Activated naive CD4-positive, alpha-beta T cell treated with anti-CD3 and anti-CD28 coated beads, Interleukin-2, amount 50 U/mL, for 72 hours (primary cell): ENCODE data around the gene ADNP2. TPM values are rescaled to one million over a fixed set of nuclear protein-coding genes. Genes with fewer than 3 reads are reported as not detected.
A peak's percentile ranks its signal among the peaks of the same experiment; 100 is the strongest.

Source experiments
- ATAC-seq, 2 donors: fragments of 150-1000 bp; cut with Tn5 transposase; 2 replicates each; pipeline ENCODE4 v1.10.0; 2021; ENCODE audit warnings: mild to moderate bottlenecking in 2 of 2, moderate library complexity in 2 of 2
- DNase-seq, 2 donors: peaks; one replicate each; pipeline ENCODE4 v3.0.0; 2021 to 2022; ENCODE audit warnings: low spot score in 2 of 2
- H3K27ac Mint-ChIP-seq, 2 donors: one replicate each; pipeline ENCODE4 v1.8.0; 2022; ENCODE audit warnings: mild to moderate bottlenecking in 2 of 2, mixed read lengths in 2 of 2
- H3K36me3 Mint-ChIP-seq, 2 donors: one replicate each; pipeline ENCODE4 v1.8.0; 2022; ENCODE audit warnings: mixed read lengths in 2 of 2
- H3K9me3 Mint-ChIP-seq, 2 donors: one replicate each; pipeline ENCODE4 v1.8.0; 2022; ENCODE audit warnings: mixed read lengths in 2 of 2
- total RNA-seq, 2 donors: library from RNA; stranded (reverse); gene quantifications; one replicate each; pipeline ENCODE4 v1.2.3, GENCODE V29; 2022

ADNP2 gene
- total RNA-seq, 2 donors from 2014 or later, result 27.6 to 37.3 TPM

DNA sequence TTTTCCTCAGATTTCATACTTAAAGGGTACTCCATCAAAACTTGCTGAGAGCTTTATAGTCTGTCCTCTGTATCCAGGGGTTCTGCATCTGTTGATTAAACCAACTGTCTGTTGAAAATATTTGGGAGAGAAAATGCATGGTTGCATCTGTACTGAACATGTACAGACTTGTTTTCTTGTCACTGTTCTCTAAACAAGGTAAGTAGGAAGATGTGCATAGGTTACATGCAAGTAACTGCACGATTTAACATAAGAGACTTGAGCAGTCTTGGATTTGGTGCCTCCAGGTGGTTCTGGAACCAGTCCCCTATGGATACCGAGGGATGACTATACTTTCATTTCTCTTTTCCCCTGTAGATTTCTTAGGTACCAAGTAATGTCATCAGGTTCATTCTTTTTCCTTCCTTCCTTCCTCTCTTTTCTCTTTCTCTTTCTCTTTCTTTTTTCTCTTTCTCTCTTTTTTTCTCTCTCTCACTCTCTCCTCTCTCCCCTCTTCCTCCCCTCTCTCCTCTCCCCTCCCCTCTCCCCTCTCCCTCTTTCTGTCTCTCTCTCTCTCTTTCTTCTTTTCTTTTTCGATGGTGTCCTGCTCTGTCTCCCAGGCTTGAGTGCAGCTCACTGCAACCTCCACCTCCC lies 23.2 kb downstream of the ADNP2 start:
- Mint-ChIP-seq H3K36me3 (peaks cover 18 to 38% of the 10 kb centered on the region in 2 donors), H3K9me3 (no peaks in the 10 kb centered on the region), H3K27ac (peak overlapping the region in 1 of 2 donors; percentile 10)
- ATAC-seq (no peak), DNase-seq (no peak)

DNA sequence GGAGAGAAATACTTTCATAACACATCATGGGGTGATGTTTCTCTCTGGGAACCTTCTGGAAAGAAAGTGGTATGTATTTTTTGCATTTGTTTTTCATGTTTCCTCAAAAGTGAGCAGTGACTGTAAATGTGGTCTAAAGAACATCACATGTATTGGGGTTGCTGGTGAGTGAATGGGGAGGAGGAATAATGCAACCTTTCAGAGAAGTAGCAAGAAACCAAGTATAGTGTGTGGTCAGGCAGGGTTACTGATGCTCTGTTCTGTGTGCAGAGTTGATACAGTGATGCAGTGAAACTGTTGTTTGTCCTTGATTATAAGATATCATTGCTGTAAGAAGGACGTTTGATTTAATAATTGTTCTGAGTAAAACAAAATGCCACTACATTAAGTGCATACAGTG lies 24.1 kb downstream of the ADNP2 start:
- ATAC-seq, result no peak
- peak overlapping the region in 1 of 2 donors; percentile 10 for H3K27ac Mint-ChIP-seq
- DNase-seq, result no peak

DNA sequence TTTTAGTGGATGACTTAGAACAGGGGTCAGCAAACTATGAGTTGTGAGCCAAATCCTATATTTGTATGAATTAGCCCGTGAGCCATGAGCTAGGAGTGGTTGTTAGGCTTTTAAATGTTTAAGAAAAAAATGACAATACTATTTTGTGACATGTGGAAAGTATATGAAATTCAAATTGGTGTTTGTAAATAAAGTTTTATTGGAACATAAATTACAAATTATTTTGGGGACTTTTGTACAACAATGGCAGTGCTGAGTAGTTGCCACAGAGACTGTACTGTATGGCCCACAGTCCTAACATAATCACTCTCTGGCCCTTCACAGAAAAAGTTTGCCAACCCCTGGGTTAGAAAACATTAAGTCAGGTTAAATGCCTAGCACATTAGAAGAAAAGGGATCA lies 26.1 kb downstream of the ADNP2 start:
- Mint-ChIP-seq H3K9me3 (no peaks in the 10 kb centered on the region), H3K27ac (no peak overlapping the region), H3K36me3 (peaks cover 19 to 38% of the 10 kb centered on the region in 2 donors)
- no peak for DNase-seq
- no peak for ATAC-seq

More for the DNA sequence above, 24.1 kb downstream of the ADNP2 start:
- no peaks in the 10 kb centered on the region for H3K9me3 Mint-ChIP-seq
- H3K36me3 Mint-ChIP-seq, result peaks cover 19 to 38% of the 10 kb centered on the region in 2 donors

DNA sequence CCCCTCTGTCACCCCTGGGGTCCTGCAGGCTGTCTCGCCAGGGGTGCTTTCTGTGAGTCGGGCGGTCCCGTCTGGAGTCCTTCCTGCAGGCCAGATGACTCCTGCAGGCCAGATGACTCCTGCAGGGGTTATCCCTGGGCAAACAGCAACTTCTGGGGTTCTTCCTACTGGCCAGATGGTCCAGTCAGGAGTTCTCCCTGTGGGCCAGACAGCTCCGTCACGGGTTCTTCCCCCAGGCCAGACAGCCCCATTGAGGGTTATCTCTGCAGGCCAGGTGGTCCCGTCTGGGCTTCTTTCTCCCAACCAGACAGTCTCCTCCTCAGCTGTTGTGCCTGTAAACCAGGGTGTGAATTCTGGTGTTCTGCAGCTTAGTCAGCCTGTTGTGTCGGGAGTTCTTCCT lies 27.6 kb downstream of the ADNP2 start:
- H3K9me3 Mint-ChIP-seq, result no peaks in the 10 kb centered on the region
- peaks cover 19 to 38% of the 10 kb centered on the region in 2 donors for H3K36me3 Mint-ChIP-seq
- no peak for DNase-seq
- peak overlapping the region in 1 of 2 donors; percentile 89 for H3K27ac Mint-ChIP-seq
- no peak for ATAC-seq

GRCh38 chr18:80137137-80137536 lies 28.1 kb downstream of the ADNP2 start:
- Mint-ChIP-seq H3K36me3 (peaks cover 19 to 38% of the 10 kb centered on the region in 2 donors), H3K9me3 (no peaks in the 10 kb centered on the region), H3K27ac (no peak overlapping the region)
- no peak for DNase-seq
- ATAC-seq, result no peak

GRCh38 chr18:80137976-80138375 lies 28.9 kb downstream of the ADNP2 start:
- no peaks in the 10 kb centered on the region for H3K9me3 Mint-ChIP-seq
- H3K36me3 Mint-ChIP-seq, result peaks cover 19 to 38% of the 10 kb centered on the region in 2 donors
- no peak for ATAC-seq
- H3K27ac Mint-ChIP-seq, result no peak overlapping the region
- DNase-seq, result no peak

DNA sequence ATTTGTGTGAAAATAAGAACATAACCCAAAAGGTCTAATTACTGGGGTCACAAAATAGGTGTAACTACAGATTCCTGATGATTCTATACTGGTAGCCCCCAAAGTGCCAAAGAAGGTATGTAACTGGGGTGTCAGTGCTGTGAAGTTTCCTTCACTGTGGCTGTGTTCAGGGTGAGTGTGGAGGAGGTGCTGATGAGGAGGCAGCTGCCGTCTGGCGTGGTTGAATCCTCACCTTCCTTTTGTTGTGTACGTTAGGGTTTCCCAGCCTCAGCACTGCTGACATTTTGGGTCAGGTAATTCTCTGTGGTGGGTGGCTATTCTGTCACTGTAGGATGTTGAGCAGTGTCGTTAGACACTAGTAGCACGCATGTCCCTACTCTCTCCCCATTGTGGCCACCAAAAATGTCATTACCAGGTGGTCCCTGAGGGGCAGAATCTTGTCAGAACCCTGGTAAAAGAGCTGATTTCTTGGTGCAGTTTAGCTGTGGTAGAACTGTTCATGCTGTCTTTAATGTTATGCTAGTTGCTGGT lies 31.5 kb downstream of the ADNP2 start:
- H3K27ac Mint-ChIP-seq, result no peak overlapping the region
- DNase-seq (no peak), ATAC-seq (no peak)
- no peaks in the 10 kb centered on the region for H3K9me3 Mint-ChIP-seq
- peaks cover 18 to 19% of the 10 kb centered on the region in 2 donors for H3K36me3 Mint-ChIP-seq

DNA sequence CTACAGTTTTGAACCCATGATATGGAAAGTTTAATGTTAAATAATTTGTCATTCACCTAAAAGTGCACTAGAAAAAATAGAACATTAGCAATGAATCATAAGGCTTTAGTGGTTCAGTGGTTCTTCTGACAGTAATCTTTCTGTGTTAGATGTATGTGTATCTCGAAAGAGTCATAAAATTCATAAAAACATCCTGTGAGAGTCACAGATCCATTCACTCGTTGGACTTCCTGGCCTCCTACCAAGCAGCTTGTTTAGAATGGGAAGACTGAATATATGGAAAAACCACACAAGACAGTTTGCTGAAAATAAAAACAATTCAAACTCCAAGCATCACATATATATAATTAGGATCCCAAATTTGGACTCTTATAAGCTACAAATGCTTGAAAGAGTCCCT lies 34.8 kb downstream of the ADNP2 start:
- ATAC-seq (peak in 1 of 2 donors; percentile 34), DNase-seq (no peak)
- Mint-ChIP-seq H3K36me3 (peaks cover 0 to 4% of the 10 kb centered on the region in 2 donors), H3K9me3 (no peaks in the 10 kb centered on the region), H3K27ac (no peak overlapping the region)

- no peak for DNase-seq
- Mint-ChIP-seq H3K36me3 (peaks cover 0 to 4% of the 10 kb centered on the region in 2 donors), H3K27ac (no peak overlapping the region), H3K9me3 (no peaks in the 10 kb centered on the region)
- no peak for ATAC-seq
Measured at GRCh38 chr18:80145196-80145804, 36.2 kb downstream of the ADNP2 start.

DNA sequence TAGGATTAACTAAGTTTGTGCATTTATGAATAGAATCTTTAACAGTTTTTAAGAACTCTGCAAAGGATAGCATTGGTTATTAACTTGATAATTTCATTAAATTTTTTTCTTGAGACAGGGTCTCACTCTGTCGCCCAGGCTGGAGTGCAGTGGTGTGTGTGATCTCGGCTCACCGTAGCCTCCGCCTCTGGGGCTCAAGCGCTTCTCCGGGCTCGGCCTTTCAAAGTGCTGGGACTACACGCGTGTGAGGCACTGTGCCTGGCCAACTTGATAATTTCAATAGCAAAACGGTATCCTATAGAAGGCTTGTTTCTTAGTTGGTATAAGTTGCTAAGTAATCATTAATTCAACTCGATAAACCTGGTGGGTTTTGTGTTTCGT lies 38.0 kb downstream of the ADNP2 start:
- H3K27ac Mint-ChIP-seq, result no peak overlapping the region
- H3K9me3 Mint-ChIP-seq, result no peaks in the 10 kb centered on the region
- peaks cover 0 to 4% of the 10 kb centered on the region in 2 donors for H3K36me3 Mint-ChIP-seq
- DNase-seq (no peak), ATAC-seq (peak; percentile 28 to 29)

DNA sequence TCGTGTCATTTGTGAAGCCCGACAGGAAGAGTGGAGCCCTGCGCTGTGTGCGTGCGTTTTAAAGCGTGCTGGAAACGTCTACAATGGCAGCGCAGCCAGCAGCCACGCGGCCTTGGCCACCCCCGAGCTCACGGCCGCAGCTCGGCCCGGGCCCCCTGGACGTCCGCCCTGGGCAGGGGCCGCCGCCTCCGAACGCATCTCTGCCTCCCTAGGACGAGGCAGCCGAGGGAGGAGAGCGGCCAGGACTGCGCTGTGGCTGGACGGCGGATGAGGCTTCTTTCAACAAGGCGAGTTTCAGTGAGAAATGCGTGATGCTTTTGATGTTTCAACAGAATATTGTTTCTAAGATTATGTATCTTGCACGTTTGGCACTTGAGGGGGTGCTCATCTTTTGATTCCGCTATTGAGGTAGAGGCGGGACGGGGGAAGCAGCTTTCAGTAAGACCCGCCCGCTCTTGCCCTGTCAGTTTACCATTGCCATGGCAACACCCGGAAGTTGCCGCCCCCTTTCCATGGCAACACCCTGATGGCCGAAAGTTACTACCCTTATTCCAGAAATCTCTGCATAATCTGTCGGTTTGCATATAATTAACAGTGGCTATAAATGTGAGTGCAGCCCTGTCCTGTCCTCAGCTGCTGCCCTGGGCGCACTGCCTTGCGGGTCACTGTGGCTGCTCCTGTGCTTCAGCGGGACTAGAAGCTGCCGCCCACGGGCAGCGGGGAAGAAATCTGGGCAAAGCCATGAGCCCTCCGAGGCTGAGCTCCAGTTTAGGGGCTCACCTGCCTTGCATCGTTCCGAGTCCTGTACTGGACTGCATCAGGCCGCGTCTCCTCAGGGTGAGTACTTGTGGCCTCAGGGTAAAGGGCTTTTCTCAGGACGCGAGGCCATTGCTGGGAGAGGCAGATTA lies 38.6 kb downstream of the ADNP2 start:
- no peaks in the 10 kb centered on the region for H3K9me3 Mint-ChIP-seq
- H3K27ac Mint-ChIP-seq, result peak overlapping the region in 1 of 2 donors; percentile 55
- peaks cover 0 to 4% of the 10 kb centered on the region in 2 donors for H3K36me3 Mint-ChIP-seq
- ATAC-seq (peak; percentile 69 to 85), DNase-seq (peak in 1 of 2 donors; percentile 71)

- peaks cover 0 to 4% of the 10 kb centered on the region in 2 donors for H3K36me3 Mint-ChIP-seq
- DNase-seq, result no peak
- H3K27ac Mint-ChIP-seq, result no peak overlapping the region
- H3K9me3 Mint-ChIP-seq, result no peaks in the 10 kb centered on the region
- peak in 1 of 2 donors; percentile 30 for ATAC-seq
Measured at GRCh38 chr18:80148326-80149199, 39.5 kb downstream of the ADNP2 start.

GRCh38 chr18:80149667-80150066 lies 40.6 kb downstream of the ADNP2 start:
- Mint-ChIP-seq H3K36me3 (peaks cover 0 to 4% of the 10 kb centered on the region in 2 donors), H3K27ac (no peak overlapping the region), H3K9me3 (no peaks in the 10 kb centered on the region)
- ATAC-seq, result no peak
- no peak for DNase-seq

DNA sequence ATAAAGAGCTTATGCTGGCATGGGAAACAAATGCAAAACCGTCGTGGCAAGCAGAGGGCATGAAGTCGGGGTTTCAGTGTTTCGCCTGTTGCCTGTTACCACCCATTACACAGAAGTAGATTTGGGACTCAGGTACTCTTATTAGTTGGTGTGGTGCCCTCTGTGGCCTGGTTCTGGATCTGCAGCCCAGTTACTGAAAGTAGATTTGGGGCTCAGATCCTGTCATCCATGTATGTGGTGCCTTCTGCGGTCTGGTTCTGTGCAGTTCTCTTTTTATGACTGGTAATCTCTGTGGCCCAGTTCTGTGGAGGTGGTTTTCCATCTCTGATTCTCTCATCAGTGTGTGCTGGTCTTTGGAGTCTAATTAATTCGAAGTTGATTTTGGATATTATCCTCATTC lies 45.2 kb downstream of the ADNP2 start:
- Mint-ChIP-seq H3K27ac (peak overlapping the region in 1 of 2 donors; percentile 37), H3K36me3 (no peaks in the 10 kb centered on the region), H3K9me3 (no peaks in the 10 kb centered on the region)
- DNase-seq (peak in 1 of 2 donors; percentile 40), ATAC-seq (peak; percentile 79 to 91)

GRCh38 chr18:80157708-80158343 lies 48.8 kb downstream of the ADNP2 start:
- H3K27ac Mint-ChIP-seq, result no peak overlapping the region
- H3K9me3 Mint-ChIP-seq, result no peaks in the 10 kb centered on the region
- peak in 1 of 2 donors; percentile 45 for ATAC-seq
- no peaks in the 10 kb centered on the region for H3K36me3 Mint-ChIP-seq
- peak in 1 of 2 donors; percentile 79 for DNase-seq

- no peak for ATAC-seq
- Mint-ChIP-seq H3K27ac (no peak overlapping the region), H3K9me3 (no peaks in the 10 kb centered on the region), H3K36me3 (no peaks in the 10 kb centered on the region)
- DNase-seq, result no peak
Measured at GRCh38 chr18:80158365-80158764, 49.3 kb downstream of the ADNP2 start.
